Sigmoid colon (tissue), 7 donors: Measurements from ENCODE around the gene SENP8. TPM values are rescaled to one million over a fixed set of nuclear protein-coding genes. Genes with fewer than 3 reads are reported as not detected.
A peak's percentile ranks its signal among the peaks of the same experiment; 100 is the strongest.

Experiments used
- DNase-seq: peaks from one replicate; pipeline ENCODE4 v3.0.0-alpha.2; 2019
- H3K27ac ChIP-seq, 4 donors: fragments of 200-600 bp; sonication (generic); one replicate each; pipeline ENCODE4 v1.5.1; 2016 to 2019; ENCODE audit warnings: mild to moderate bottlenecking in 1 of 4
- H3K27me3 ChIP-seq, 3 donors: fragments of 200-600 bp; sonication (generic); one replicate each; pipeline ENCODE4 v1.5.1; 2019; ENCODE audit warnings: mild to moderate bottlenecking in 1 of 3
- H3K36me3 ChIP-seq, 4 donors: fragments of 200-600 bp; sonication (generic); one replicate each; pipeline ENCODE4 v1.5.1; 2016 to 2019
- H3K4me1 ChIP-seq, 4 donors: fragments of 200-600 bp; sonication (generic); one replicate each; pipeline ENCODE4 v1.5.1; 2017 to 2019
- H3K4me3 ChIP-seq, 4 donors: fragments of 200-600 bp; sonication (generic); one replicate each; pipeline ENCODE4 v1.5.1; 2017 to 2019; ENCODE audit warnings: mild to moderate bottlenecking in 2 of 4, moderate library complexity in 1 of 4
- H3K9me3 ChIP-seq, 4 donors: fragments of 200-600 bp in 3 of 4; sonication (generic) in 3 of 4; one replicate each; pipeline versions ENCODE4 v1.5.1 to v1.6.1; 2013 to 2019
- EP300 ChIP-seq, 4 donors: sonication (generic); formaldehyde crosslinking; IDR thresholded peaks; one replicate each; pipeline ENCODE4 v1.6.1; 2017; ENCODE audit warnings: antibody characterized with exemption in 4 of 4
- POLR2A ChIP-seq, 2 donors: fragments of 450-650 bp; IDR thresholded peaks; one replicate each; pipeline ENCODE4 v1.6.1; 2016; ENCODE audit warnings: antibody characterized with exemption in 2 of 2, mild to moderate bottlenecking in 2 of 2, moderate library complexity in 2 of 2
- POLR2AphosphoS5 ChIP-seq, 4 donors: sonication (generic); formaldehyde crosslinking; IDR thresholded peaks; one replicate each; pipeline ENCODE4 v1.6.1; 2017; ENCODE audit warnings: antibody characterized with exemption in 4 of 4
- WGBS, 2 donors: extraction: QIAGEN DNeasy Blood & Tissue Kit; methylation state at CpG; one replicate each; pipeline ENCODE4 v1.1.7; 2013; 5-methylcytosine and 5-hydroxymethylcytosine counted together
- intact Hi-C: fragments of 100-400 bp; cut with DNase I; formaldehyde crosslinking; loops from one replicate; pipeline ENCODE4 v1.15.1; 2023
- polyA plus RNA-seq, 3 donors: library from polyadenylated mRNA; stranded (reverse); fragments of 200-250 nt; gene quantifications; one replicate each; pipeline ENCODE4 v1.2.3, GENCODE V29; 2013
- total RNA-seq, 4 donors: library from RNA; depleted of rRNA; stranded (reverse); fragments of >200 nt; gene quantifications; one replicate each; pipeline ENCODE4 v1.1.0, GENCODE V29; 2016
- TF ChIP-seq, protein P1 (sequence below), 4 experiments: fragments of 450-650 bp in 3 of 4; fragments of 200-600 bp in 1 of 4; IDR thresholded peaks; one replicate each; pipeline ENCODE4 v1.5.1; 2016 to 2019; ENCODE audit warnings: antibody characterized with exemption in 4 of 4, mild to moderate bottlenecking in 3 of 4, moderate library complexity in 2 of 4
- donor health status: healthy with polysubstance abuse.
- donor health status: Bipolar disorder and iron deficiency.
- donor health status: healthy.

SENP8 gene
- total and polyA plus RNA-seq, 7 donors = 1.2 to 4.3 (median 1.9) TPM

DNA sequence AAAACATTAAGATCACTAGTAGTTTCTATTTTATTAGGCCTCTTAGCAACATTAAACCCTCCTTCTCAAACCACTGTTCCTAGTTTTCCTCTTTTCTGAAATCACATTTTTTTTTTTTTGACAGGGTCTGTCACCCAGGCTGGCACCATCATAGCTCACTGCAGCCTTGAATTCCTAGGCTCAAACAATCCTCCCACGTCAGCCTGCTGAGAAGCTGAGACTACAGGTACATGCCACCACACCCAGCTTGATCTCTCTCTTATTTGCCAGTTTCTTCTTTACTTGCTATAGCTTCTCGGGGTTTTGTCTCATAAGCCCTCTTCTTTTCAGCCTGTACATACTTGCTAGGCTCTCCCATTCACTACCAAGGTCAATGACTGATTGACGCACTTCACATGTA is 28.0 kb downstream of the SENP8 start:
- intact Hi-C loops = no loop called here
- no peaks in the 10 kb centered on the region for H3K4me1 ChIP-seq
- TF ChIP-seq POLR2AphosphoS5 (IDR thresholded peaks at IDR 0.05) (no peak), POLR2A (IDR thresholded peaks at IDR 0.05) (no peak), EP300 (IDR thresholded peaks at IDR 0.05) (no peak)
- TF ChIP-seq, protein P1, sequence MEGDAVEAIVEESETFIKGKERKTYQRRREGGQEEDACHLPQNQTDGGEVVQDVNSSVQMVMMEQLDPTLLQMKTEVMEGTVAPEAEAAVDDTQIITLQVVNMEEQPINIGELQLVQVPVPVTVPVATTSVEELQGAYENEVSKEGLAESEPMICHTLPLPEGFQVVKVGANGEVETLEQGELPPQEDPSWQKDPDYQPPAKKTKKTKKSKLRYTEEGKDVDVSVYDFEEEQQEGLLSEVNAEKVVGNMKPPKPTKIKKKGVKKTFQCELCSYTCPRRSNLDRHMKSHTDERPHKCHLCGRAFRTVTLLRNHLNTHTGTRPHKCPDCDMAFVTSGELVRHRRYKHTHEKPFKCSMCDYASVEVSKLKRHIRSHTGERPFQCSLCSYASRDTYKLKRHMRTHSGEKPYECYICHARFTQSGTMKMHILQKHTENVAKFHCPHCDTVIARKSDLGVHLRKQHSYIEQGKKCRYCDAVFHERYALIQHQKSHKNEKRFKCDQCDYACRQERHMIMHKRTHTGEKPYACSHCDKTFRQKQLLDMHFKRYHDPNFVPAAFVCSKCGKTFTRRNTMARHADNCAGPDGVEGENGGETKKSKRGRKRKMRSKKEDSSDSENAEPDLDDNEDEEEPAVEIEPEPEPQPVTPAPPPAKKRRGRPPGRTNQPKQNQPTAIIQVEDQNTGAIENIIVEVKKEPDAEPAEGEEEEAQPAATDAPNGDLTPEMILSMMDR (IDR thresholded peaks at IDR 0.05) = no peak
- no peaks in the 10 kb centered on the region for H3K9me3 ChIP-seq
- 89 to 94% methylated on average over 3 of the region's 3 CpGs for WGBS, 2 donors
- H3K27me3 ChIP-seq = no peaks in the 10 kb centered on the region
- DNase-seq = no peak
- no peak overlapping the region for H3K4me3 ChIP-seq
- H3K36me3 ChIP-seq = no peaks in the 10 kb centered on the region
- no peak overlapping the region for H3K27ac ChIP-seq

DNA sequence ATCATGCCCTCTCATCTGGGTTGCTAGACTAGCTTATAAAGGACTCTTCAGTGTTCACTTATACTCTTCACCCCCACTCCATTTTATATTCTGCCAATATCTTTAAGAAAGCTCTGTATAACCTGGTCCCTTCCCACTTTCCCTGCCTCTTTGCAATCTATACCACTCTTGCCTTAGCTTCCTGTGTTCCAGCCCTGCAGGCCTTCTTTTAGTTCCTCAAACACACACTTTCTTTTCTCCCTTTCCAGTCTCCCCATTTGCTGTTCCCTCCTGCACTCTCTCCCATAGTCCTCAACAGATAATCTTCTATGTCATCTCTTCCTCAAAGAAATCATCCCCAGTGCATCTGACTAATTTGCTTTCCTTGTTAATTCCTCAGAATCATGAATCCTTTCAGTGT is 28.7 kb downstream of the SENP8 start:
- H3K4me3 ChIP-seq = no peak overlapping the region
- TF ChIP-seq POLR2AphosphoS5 (IDR thresholded peaks at IDR 0.05) (no peak), EP300 (IDR thresholded peaks at IDR 0.05) (no peak), POLR2A (IDR thresholded peaks at IDR 0.05) (no peak)
- TF ChIP-seq, protein P1 (IDR thresholded peaks at IDR 0.05) = no peak
- DNase-seq = no peak
- H3K4me1 ChIP-seq = no peaks in the 10 kb centered on the region
- H3K36me3 ChIP-seq = no peaks in the 10 kb centered on the region
- H3K27ac ChIP-seq = no peak overlapping the region
- intact Hi-C loops = no loop called here
- H3K9me3 ChIP-seq = no peaks in the 10 kb centered on the region
- no peaks in the 10 kb centered on the region for H3K27me3 ChIP-seq

DNA sequence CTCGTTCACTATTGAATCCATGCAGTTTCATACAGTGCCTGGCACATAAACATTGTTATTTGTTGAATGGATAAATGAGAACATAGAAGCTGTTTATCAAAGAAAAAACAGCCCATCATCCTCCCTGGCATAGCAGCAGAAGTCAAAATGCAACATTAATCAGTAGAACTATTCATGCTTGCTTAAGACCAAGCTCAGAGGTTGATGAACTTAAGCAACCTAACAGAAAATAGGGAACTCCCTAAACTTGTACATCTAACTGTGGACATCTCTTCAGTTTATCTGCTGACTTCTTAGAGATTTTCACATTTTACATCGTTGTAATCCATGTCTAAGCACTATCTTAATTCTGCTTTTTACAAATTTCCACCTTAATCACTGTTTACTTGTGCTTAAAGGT is 29.2 kb downstream of the SENP8 start:
- H3K9me3 ChIP-seq = no peaks in the 10 kb centered on the region
- 87 to 88% methylated on average over 2 of the region's 2 CpGs for WGBS, 2 donors

DNA sequence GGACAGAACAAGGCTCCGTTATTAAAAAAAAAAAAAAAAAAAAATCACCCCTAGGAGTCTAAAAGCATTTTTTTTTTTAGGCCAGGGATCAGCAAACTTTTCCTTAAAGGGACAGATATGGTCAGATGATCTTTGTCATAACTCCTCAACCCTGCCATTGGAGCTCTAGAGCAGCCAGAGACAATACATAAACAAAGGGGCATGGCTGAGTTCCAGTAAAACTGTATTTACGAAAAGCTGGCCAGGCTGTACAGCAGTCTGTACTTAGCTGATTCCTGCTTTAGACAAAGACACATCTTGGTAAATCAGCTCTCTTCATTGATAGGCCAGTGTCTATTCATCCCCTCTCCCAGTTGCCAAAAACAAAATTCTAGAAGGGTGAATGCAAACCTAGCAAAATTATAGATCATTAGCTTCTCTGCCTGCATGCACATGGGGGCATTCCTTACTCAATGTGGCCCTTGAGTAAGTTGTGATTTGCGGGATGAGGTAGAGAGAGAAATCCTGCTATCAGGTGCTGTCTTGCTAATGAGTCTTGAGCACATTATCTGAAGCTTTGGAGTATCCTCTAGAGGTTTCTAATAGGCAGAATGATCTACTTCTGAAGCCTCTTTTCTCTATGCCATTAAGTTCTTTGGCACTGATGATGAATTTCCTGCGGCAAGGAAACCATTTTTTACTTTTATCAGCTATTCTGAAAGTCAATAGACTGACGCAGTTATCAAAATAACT is 35.2 kb downstream of the SENP8 start:
- H3K27me3 ChIP-seq = no peaks in the 10 kb centered on the region
- WGBS, 2 donors = 61 to 80% methylated on average over 5 of the region's 5 CpGs
- no peak for DNase-seq
- peak overlapping the region; percentile 38 to 87 (median 75) for H3K27ac ChIP-seq
- intact Hi-C loops = loop anchor here (10.0 kb wide), 2 partner anchors 119 to 269 kb away; no protein-coding TSS in a partner anchor
- no peaks in the 10 kb centered on the region for H3K9me3 ChIP-seq
- peaks cover 0 to 30% (median 22%) of the 10 kb centered on the region in 4 donors for H3K4me1 ChIP-seq
- no peaks in the 10 kb centered on the region for H3K36me3 ChIP-seq
- no peak for TF ChIP-seq POLR2A (IDR thresholded peaks at IDR 0.05)
- peak in 1 of 4 donors; percentile 14 for TF ChIP-seq POLR2AphosphoS5 (IDR thresholded peaks at IDR 0.05)
- no peak overlapping the region for H3K4me3 ChIP-seq

More for the DNA sequence above, 29.2 kb downstream of the SENP8 start:
- DNase-seq = no peak
- Histone ChIP-seq H3K27ac (no peak overlapping the region), H3K36me3 (no peaks in the 10 kb centered on the region), H3K27me3 (no peaks in the 10 kb centered on the region), H3K4me3 (no peak overlapping the region), H3K4me1 (no peaks in the 10 kb centered on the region)
- intact Hi-C loops = no loop called here
- TF ChIP-seq EP300 (IDR thresholded peaks at IDR 0.05) (no peak), POLR2AphosphoS5 (IDR thresholded peaks at IDR 0.05) (no peak), POLR2A (IDR thresholded peaks at IDR 0.05) (no peak)
- TF ChIP-seq, protein P1 (IDR thresholded peaks at IDR 0.05) = no peak

DNA sequence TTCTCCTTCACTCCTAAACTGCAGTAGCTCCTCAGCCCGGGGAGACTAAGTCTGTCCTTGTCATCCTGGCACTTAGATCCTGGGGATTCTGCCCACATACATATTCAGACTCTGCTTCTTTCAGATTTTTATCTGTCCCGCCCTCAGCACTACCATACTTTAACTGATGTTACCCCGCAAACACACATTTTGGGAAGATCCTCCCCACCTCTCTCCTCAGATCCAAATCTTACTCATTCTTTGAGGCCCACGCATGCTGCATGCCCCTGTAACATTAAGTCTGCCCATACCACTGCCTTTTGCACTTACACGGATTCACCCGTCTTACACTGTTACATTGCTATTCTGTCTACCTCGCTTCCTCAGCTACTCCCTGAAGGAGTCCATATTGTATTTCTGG is 36.1 kb downstream of the SENP8 start:
- H3K36me3 ChIP-seq = no peaks in the 10 kb centered on the region
- H3K4me3 ChIP-seq = no peak overlapping the region
- 93 to 94% methylated on average over 7 of the region's 7 CpGs for WGBS, 2 donors
- TF ChIP-seq POLR2AphosphoS5 (IDR thresholded peaks at IDR 0.05) (no peak), POLR2A (IDR thresholded peaks at IDR 0.05) (no peak), EP300 (IDR thresholded peaks at IDR 0.05) (no peak)
- TF ChIP-seq, protein P1 (IDR thresholded peaks at IDR 0.05) = no peak
- DNase-seq = no peak
- peaks cover 0 to 30% (median 22%) of the 10 kb centered on the region in 4 donors for H3K4me1 ChIP-seq
- H3K27me3 ChIP-seq = no peaks in the 10 kb centered on the region
- H3K27ac ChIP-seq = peak overlapping the region; percentile 70 to 87 (median 76)
- intact Hi-C loops = loop anchor here (2.0 to 10.0 kb wide), 4 partner anchors 38 to 374 kb away; no protein-coding TSS in a partner anchor
- H3K9me3 ChIP-seq = no peaks in the 10 kb centered on the region
